ENCODE data around the gene EME2. TPM values are rescaled to one million over a fixed set of nuclear protein-coding genes. Genes with fewer than 3 reads are reported as not detected.

EME2 gene
- total RNA-seq, 4 donors from 2014 or later: 5.5 to 10.4 (median 6.5) TPM

DNA sequence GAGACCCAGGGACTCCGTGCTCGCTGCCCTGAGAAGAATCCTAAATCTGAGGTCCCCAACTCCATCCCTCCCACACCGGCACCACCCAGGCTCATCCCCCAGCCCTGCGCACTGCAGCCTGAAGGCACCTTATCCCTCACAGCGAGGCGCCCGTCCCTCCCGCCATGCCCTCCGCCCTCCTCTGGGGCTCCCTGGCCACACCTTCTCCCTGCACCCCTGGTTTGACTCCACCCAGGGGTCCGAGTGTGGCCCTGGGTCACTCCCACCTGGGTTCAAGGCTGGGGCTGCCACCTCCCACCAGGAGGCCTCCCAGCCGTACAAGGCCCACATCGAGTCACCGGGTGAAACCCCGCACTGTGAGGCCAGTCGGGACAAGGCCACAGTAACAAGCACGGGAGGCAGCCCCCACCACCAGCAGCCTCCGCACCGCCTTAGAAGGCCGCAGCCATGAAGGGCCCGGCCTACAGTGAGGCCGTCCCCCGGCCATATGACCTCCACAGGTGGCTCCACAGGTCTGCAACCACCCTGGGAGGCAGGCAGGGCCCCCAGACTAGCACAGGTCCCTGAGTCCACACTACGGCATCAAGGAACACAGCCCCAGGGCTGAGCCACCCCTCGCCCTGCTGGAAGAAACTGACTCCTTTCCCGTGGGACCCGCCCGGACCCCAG lies 45.7 kb downstream of the EME2 start:
- DNase-seq (ENCODE audit: extremely low spot score): no peak
- TF ChIP-seq, protein P1, sequence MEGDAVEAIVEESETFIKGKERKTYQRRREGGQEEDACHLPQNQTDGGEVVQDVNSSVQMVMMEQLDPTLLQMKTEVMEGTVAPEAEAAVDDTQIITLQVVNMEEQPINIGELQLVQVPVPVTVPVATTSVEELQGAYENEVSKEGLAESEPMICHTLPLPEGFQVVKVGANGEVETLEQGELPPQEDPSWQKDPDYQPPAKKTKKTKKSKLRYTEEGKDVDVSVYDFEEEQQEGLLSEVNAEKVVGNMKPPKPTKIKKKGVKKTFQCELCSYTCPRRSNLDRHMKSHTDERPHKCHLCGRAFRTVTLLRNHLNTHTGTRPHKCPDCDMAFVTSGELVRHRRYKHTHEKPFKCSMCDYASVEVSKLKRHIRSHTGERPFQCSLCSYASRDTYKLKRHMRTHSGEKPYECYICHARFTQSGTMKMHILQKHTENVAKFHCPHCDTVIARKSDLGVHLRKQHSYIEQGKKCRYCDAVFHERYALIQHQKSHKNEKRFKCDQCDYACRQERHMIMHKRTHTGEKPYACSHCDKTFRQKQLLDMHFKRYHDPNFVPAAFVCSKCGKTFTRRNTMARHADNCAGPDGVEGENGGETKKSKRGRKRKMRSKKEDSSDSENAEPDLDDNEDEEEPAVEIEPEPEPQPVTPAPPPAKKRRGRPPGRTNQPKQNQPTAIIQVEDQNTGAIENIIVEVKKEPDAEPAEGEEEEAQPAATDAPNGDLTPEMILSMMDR (IDR thresholded peaks at IDR 0.05): no peak
- TF ChIP-seq POLR2A (IDR thresholded peaks at IDR 0.05; ENCODE audit: low read depth) (no peak), EP300 (IDR thresholded peaks at IDR 0.05) (no peak), POLR2AphosphoS5 (IDR thresholded peaks at IDR 0.05) (no peak)
- WGBS: 90% methylated on average over 15 of the region's 27 CpGs
- H3K4me1 ChIP-seq: peaks cover 0 to 10% (median 5%) of the 10 kb centered on the region in 4 donors
- H3K36me3 ChIP-seq: peaks cover 56 to 100% (median 91%) of the 10 kb centered on the region in 4 donors
- H3K27me3 ChIP-seq: no peaks in the 10 kb centered on the region
- intact Hi-C loops (cut with DNase I): no loop called here
- no peak overlapping the region for H3K4me3 ChIP-seq
- no peak overlapping the region for H3K27ac ChIP-seq (replicated peaks in 1 of 4)
- no peaks in the 10 kb centered on the region for H3K9me3 ChIP-seq

DNA sequence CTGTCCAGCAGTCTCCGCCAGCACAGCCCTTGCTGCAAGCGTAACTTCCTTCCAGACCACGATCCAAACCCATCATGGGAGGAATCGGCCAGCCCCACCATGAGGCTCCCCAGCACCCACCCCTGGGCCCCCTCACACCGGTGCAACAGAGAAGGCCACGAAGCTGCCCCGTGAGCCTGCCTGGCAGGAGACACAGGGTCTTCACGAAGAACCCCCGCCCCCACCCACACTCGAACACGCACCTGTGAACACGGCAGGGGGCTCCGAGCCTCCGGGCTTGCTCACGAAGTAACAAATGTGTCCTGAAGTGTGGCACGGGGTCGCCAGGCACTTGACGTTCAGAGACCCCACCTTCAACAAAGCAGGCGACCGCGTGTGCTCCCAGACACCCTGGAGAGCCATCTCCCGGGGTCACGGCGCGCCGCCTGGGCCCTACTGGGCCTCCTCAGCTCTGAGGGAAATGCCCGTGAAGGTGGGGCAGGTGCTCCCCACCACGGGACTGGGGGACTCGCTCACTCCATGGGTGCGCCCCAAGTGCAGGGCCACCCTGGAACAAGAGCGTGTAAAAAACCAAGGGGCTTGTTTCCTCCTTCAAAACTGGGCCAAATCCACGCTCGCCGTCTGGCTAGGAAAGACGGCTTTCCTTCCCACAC lies 46.4 kb downstream of the EME2 start:
- H3K27ac ChIP-seq (replicated peaks in 1 of 4): no peak overlapping the region
- 92% methylated on average over 31 of the region's 35 CpGs for WGBS

DNA sequence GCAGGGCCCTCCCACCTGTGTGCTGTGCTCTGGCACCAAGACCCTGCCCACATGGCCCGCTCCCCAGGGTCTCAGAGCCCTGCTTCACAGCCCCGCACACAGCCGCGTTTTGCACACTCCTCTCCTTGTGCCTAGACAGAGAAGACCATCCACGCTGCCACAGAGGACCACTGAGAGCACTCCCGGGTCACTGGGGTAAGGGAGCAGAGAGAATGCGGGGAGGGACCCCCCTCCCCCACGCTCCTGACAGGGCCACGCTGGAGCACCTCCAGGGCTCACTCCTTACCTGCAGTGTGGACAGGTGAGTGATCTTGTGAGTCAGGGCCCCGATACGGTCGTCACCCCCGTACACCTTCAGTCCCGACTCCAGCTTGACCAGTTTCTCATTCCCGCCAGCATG lies 47.0 kb downstream of the EME2 start:
- intact Hi-C loops (cut with DNase I): loop anchor here (5.0 kb wide), 1 partner anchor 32 kb away; no protein-coding TSS in a partner anchor
- H3K36me3 ChIP-seq: peaks cover 56 to 89% (median 81%) of the 10 kb centered on the region in 4 donors
- WGBS: 93% methylated on average over 9 of the region's 15 CpGs

More for the DNA sequence above, 46.4 kb downstream of the EME2 start:
- Histone ChIP-seq H3K27me3 (no peaks in the 10 kb centered on the region), H3K4me1 (peaks cover 5 to 15% (median 11%) of the 10 kb centered on the region in 4 donors), H3K4me3 (no peak overlapping the region), H3K9me3 (no peaks in the 10 kb centered on the region), H3K36me3 (peaks cover 56 to 95% (median 85%) of the 10 kb centered on the region in 4 donors)
- no peak for DNase-seq (ENCODE audit: extremely low spot score)
- TF ChIP-seq EP300 (IDR thresholded peaks at IDR 0.05) (no peak), POLR2A (IDR thresholded peaks at IDR 0.05; ENCODE audit: low read depth) (no peak), POLR2AphosphoS5 (IDR thresholded peaks at IDR 0.05) (no peak)
- TF ChIP-seq, protein P1 (IDR thresholded peaks at IDR 0.05): no peak
- intact Hi-C loops (cut with DNase I): no loop called here

DNA sequence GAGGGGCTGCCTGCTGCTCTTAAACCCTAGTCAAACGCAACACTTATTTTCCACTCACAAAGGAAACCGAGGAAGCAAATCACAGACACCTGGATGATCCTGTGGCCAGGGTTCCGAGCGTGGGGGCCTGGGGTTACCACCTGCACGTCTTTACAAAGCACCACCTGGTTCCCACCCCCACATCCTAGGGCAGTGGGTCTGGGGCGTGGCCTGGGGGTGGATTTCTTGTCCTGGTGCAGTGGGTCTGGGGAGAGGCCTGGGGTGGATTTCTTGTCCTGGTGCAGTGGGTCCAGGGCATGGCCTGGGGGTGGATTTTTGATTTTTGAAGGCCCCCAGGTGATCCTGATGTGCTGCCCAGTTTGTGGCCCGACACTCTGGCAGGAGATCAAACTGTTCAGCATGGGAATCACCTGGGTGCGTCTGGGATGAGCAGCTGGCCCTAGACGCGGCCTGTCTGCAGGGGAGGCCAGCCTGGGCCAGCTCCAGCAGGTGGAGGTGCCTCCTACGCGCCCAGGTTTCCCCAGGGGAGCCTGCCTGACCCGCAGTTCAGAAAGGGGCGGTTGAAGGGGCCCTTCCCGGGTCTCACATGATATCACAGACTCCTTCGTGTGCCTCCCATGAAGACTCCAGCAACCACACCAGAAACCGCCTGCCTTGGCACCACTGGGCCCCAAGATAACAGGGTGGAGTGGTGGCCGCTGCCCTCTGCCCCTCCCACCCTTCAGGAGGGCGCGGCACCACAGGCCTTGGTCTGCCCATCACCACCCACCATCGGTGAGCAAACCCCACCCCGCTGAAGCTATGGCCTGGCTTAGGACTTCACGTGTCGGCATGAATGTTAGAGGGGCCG lies 47.7 kb downstream of the EME2 start:
- H3K4me3 ChIP-seq: no peak overlapping the region
- 92% methylated on average over 18 of the region's 25 CpGs for WGBS
- no peaks in the 10 kb centered on the region for H3K27me3 ChIP-seq
- H3K36me3 ChIP-seq: peaks cover 56 to 82% (median 76%) of the 10 kb centered on the region in 4 donors
- H3K4me1 ChIP-seq: peaks cover 19 to 28% (median 24%) of the 10 kb centered on the region in 4 donors
- no peak overlapping the region for H3K27ac ChIP-seq (replicated peaks in 1 of 4)
- DNase-seq (ENCODE audit: extremely low spot score): no peak
- intact Hi-C loops (cut with DNase I): loop anchor here (5.0 kb wide), 1 partner anchor 33 kb away; no protein-coding TSS in a partner anchor
- H3K9me3 ChIP-seq: no peaks in the 10 kb centered on the region
- TF ChIP-seq, protein P1 (IDR thresholded peaks at IDR 0.05): no peak
- TF ChIP-seq EP300 (IDR thresholded peaks at IDR 0.05) (no peak), POLR2A (IDR thresholded peaks at IDR 0.05; ENCODE audit: low read depth) (no peak), POLR2AphosphoS5 (IDR thresholded peaks at IDR 0.05) (no peak)

More for the DNA sequence above, 47.0 kb downstream of the EME2 start:
- Histone ChIP-seq H3K4me1 (peaks cover 11 to 21% (median 16%) of the 10 kb centered on the region in 4 donors), H3K9me3 (no peaks in the 10 kb centered on the region), H3K4me3 (no peak overlapping the region), H3K27ac (replicated peaks in 1 of 4) (no peak overlapping the region), H3K27me3 (no peaks in the 10 kb centered on the region)
- DNase-seq (ENCODE audit: extremely low spot score): no peak
- TF ChIP-seq, protein P1 (IDR thresholded peaks at IDR 0.05): no peak
- no peak for TF ChIP-seq POLR2AphosphoS5 (IDR thresholded peaks at IDR 0.05)
- no peak for TF ChIP-seq EP300 (IDR thresholded peaks at IDR 0.05)
- no peak for TF ChIP-seq POLR2A (IDR thresholded peaks at IDR 0.05; ENCODE audit: low read depth)
